PC-3 (cell line): ENCODE results near the gene FGFRL1.

Experiments
- CTCF ChIP-seq: fragments of 300-600 bp; sonication (generic); conservative IDR thresholded peaks from 2 replicates; pipeline ENCODE4 v1.5.1; 2017; ENCODE audit warnings: antibody characterized with exemption, low read depth, mild to moderate bottlenecking, low read length
- EZH2 ChIP-seq: fragments of 300-600 bp; sonication (generic); IDR thresholded peaks from one replicate; pipeline ENCODE4 v1.6.1; 2017; ENCODE audit warnings: antibody characterized with exemption, mild to moderate bottlenecking, low read length; ENCODE audit not compliant: unreplicated experiment

- TF ChIP-seq EZH2 (no peak), CTCF (no peak)
These were observed 18.6 kb downstream of the FGFRL1 start for GRCh38 chr4:1030031-1030430.
